Neural cell (in vitro differentiated cells): Measurements from ENCODE around the gene IQGAP2. TPM values are rescaled to one million over a fixed set of nuclear protein-coding genes. Genes with fewer than 3 reads are reported as not detected.

Experiments
- H2AFZ ChIP-seq: fragments of 200-600, 300-800 bp; sonication (generic), shearing (Covaris generic); 2 replicates; pipeline ENCODE4 v1.6.0; 2014; ENCODE audit warnings: low read depth, mild to moderate bottlenecking, antibody characterized with exemption, low read length, moderate library complexity
- H3F3A ChIP-seq: fragments of 200-600 bp; shearing (Covaris generic); 2 replicates; pipeline ENCODE4 v1.6.1; 2016; ENCODE audit warnings: mild to moderate bottlenecking, moderate library complexity, mixed read lengths, antibody characterized with exemption, low read length; ENCODE audit not compliant: insufficient read depth, poor library complexity, severe bottlenecking
- H3K27ac ChIP-seq: fragments of 200-600, 300-800 bp; sonication (generic), shearing (Covaris generic); 2 replicates; pipeline ENCODE4 v1.5.1; 2014; ENCODE audit warnings: mild to moderate bottlenecking, low read length, moderate library complexity
- H3K27me3 ChIP-seq: fragments of 300-800, 200-600 bp; sonication (generic), shearing (Covaris generic); 2 replicates; pipeline ENCODE4 v1.6.0; 2014; ENCODE audit warnings: mild to moderate bottlenecking, low read depth, low read length, moderate library complexity; ENCODE audit not compliant: insufficient read depth
- H3K36me3 ChIP-seq: fragments of 300-800, 200-600 bp; sonication (generic), shearing (Covaris generic); 2 replicates; pipeline ENCODE4 v1.5.1; 2014; ENCODE audit warnings: mild to moderate bottlenecking, antibody characterized with exemption, low read length, moderate library complexity; ENCODE audit not compliant: insufficient read depth
- H3K4me2 ChIP-seq: fragments of 300-800, 200-600 bp; sonication (generic), shearing (Covaris generic); 2 replicates; pipeline ENCODE4 v1.6.0; 2014; ENCODE audit warnings: mild to moderate bottlenecking, low read length
- H3K4me3 ChIP-seq: fragments of 300-800, 200-600 bp; sonication (generic), shearing (Covaris generic); 2 replicates; pipeline ENCODE4 v1.5.1; 2014; ENCODE audit warnings: mild to moderate bottlenecking, low read length, moderate library complexity
- H3K79me2 ChIP-seq: fragments of 200-600 bp; shearing (Covaris generic); replicated peaks from 2 replicates; pipeline ENCODE4 v1.6.0; 2014; ENCODE audit warnings: mild to moderate bottlenecking, low read length, moderate library complexity; ENCODE audit not compliant: insufficient read depth
- H3K9ac ChIP-seq: fragments of 300-800, 200-600 bp; sonication (generic), shearing (Covaris generic); 2 replicates; pipeline ENCODE4 v1.6.1; 2016; ENCODE audit warnings: mild to moderate bottlenecking, low read length, mixed read lengths
- H3K9me2 ChIP-seq: fragments of 200-600 bp; shearing (Covaris generic); 2 replicates; pipeline ENCODE4 v1.6.1; 2016; ENCODE audit warnings: mild to moderate bottlenecking, low read length, mixed read lengths; ENCODE audit not compliant: insufficient read depth
- H3K9me3 ChIP-seq: fragments of 200-600, 300-800 bp; sonication (generic), shearing (Covaris generic); 2 replicates; pipeline ENCODE4 v1.6.1; 2016; ENCODE audit warnings: mild to moderate bottlenecking, mixed run types, low read length, moderate library complexity, mixed read lengths
- H4K20me1 ChIP-seq: fragments of 200-600 bp; shearing (Covaris generic); 2 replicates; pipeline ENCODE4 v1.6.1; 2016; ENCODE audit warnings: mild to moderate bottlenecking, mixed run types; ENCODE audit not compliant: insufficient read depth
- EP300 ChIP-seq: fragments of 450-650 bp; conservative IDR thresholded peaks from 2 replicates; pipeline ENCODE4 v1.6.1; 2014; ENCODE audit warnings: antibody characterized with exemption, mild to moderate bottlenecking, moderate library complexity; ENCODE audit not compliant: poor library complexity, severe bottlenecking
- EZH2 ChIP-seq: fragments of 200-600, 300-800 bp; shearing (Covaris generic), sonication (generic); IDR thresholded peaks from 2 replicates; pipeline ENCODE4 v1.6.1; 2014; ENCODE audit warnings: antibody characterized with exemption, low read length, borderline replicate concordance, mild to moderate bottlenecking; ENCODE audit not compliant: insufficient read depth, poor library complexity, severe bottlenecking
- MXI1 ChIP-seq: fragments of 450-650 bp; conservative IDR thresholded peaks from 2 replicates; pipeline ENCODE4 v1.6.1; 2014; ENCODE audit warnings: antibody characterized with exemption, mild to moderate bottlenecking; ENCODE audit not compliant: poor library complexity, severe bottlenecking
- POLR2AphosphoS5 ChIP-seq: IDR thresholded peaks from 2 replicates; pipeline ENCODE4 v1.6.1; 2012
- RAD21 ChIP-seq: fragments of 450-650 bp; conservative IDR thresholded peaks from 2 replicates; pipeline ENCODE4 v1.6.1; 2014; ENCODE audit warnings: antibody characterized with exemption, mild to moderate bottlenecking, moderate library complexity
- SMC3 ChIP-seq: fragments of 450-650 bp; conservative IDR thresholded peaks from 2 replicates; pipeline ENCODE4 v1.6.1; 2014; ENCODE audit warnings: antibody characterized with exemption, mild to moderate bottlenecking, moderate library complexity; ENCODE audit not compliant: poor library complexity
- TAF1 ChIP-seq: IDR thresholded peaks from 2 replicates; pipeline ENCODE4 v1.6.1; 2012; ENCODE audit warnings: low read depth
- polyA plus RNA-seq: library from polyadenylated mRNA; depleted of rRNA; stranded (reverse); fragments of >200 nt; gene quantifications from 2 replicates; pipeline ENCODE4 v1.2.3, GENCODE V29; 2014
- TF ChIP-seq, protein P1 (sequence below): fragments of 450-650 bp; IDR thresholded peaks from 2 replicates; pipeline ENCODE4 v1.5.1; 2014; ENCODE audit warnings: antibody characterized with exemption, mild to moderate bottlenecking, moderate library complexity; ENCODE audit not compliant: poor library complexity, severe bottlenecking
- TF ChIP-seq, protein P2 (sequence below): IDR thresholded peaks from 2 replicates; pipeline ENCODE4 v1.6.1; 2012; ENCODE audit warnings: borderline replicate concordance

Gene IQGAP2
- polyA plus RNA-seq, 1 donor from 2014 or later: 5.2 TPM

DNA sequence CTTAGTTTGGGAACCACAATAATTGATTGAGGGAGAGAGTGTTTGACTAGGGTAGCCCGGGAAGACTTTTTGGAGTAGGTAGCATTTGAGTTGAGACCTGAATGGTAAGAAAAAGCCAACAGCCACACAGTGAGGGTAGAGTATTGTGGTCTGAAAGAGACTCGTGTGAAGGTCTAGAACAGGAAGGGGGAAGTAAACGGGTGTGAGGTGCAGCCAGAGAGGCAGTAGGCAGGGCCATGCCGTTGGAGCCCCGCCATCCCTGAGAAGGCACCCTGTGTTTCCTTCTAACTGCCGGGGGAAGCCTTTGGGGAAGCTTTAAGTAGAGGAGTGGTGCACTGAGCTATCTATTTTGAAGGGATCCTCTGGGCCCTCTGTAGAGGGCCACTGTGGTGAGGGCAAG lies 223.7 kb downstream of the IQGAP2 start:
- Histone ChIP-seq H3K9me2 (no peaks in the 10 kb centered on the region), H3K27ac (no peak overlapping the region)
- TF ChIP-seq TAF1 (no peak), POLR2AphosphoS5 (no peak), EZH2 (no peak), EP300 (no peak), SMC3 (no peak)
- TF ChIP-seq, protein P1, sequence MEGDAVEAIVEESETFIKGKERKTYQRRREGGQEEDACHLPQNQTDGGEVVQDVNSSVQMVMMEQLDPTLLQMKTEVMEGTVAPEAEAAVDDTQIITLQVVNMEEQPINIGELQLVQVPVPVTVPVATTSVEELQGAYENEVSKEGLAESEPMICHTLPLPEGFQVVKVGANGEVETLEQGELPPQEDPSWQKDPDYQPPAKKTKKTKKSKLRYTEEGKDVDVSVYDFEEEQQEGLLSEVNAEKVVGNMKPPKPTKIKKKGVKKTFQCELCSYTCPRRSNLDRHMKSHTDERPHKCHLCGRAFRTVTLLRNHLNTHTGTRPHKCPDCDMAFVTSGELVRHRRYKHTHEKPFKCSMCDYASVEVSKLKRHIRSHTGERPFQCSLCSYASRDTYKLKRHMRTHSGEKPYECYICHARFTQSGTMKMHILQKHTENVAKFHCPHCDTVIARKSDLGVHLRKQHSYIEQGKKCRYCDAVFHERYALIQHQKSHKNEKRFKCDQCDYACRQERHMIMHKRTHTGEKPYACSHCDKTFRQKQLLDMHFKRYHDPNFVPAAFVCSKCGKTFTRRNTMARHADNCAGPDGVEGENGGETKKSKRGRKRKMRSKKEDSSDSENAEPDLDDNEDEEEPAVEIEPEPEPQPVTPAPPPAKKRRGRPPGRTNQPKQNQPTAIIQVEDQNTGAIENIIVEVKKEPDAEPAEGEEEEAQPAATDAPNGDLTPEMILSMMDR: no peak

DNA sequence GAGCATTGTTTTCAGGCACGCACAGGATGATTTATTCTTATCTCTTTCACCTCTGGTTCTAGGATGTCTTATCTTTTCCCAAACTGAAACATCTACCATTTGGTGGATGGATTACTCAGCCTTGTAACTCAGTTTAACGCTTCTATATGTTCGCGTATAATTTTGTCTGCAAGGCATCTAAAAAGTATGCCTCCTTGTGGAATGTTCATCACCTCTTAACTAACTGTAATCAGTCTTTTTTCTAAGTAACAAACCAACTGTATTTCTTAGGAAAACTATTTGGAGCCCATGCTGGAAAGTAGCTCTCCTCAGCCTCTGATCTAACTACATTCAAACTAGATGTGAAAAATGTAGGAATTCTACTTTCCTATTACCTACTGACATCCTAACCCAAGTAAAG lies 231.6 kb downstream of the IQGAP2 start:
- Histone ChIP-seq H3K9ac (no peak overlapping the region), H3K36me3 (no peaks in the 10 kb centered on the region), H3K27me3 (no peaks in the 10 kb centered on the region), H3K9me2 (no peaks in the 10 kb centered on the region), H4K20me1 (no peaks in the 10 kb centered on the region), H3K9me3 (no peaks in the 10 kb centered on the region), H3K4me2 (no peak overlapping the region), H3F3A (no peaks in the 10 kb centered on the region), H2AFZ (no peak overlapping the region), H3K79me2 (no peaks in the 10 kb centered on the region), H3K27ac (no peak overlapping the region), H3K4me3 (no peak overlapping the region)
- TF ChIP-seq, protein P2, sequence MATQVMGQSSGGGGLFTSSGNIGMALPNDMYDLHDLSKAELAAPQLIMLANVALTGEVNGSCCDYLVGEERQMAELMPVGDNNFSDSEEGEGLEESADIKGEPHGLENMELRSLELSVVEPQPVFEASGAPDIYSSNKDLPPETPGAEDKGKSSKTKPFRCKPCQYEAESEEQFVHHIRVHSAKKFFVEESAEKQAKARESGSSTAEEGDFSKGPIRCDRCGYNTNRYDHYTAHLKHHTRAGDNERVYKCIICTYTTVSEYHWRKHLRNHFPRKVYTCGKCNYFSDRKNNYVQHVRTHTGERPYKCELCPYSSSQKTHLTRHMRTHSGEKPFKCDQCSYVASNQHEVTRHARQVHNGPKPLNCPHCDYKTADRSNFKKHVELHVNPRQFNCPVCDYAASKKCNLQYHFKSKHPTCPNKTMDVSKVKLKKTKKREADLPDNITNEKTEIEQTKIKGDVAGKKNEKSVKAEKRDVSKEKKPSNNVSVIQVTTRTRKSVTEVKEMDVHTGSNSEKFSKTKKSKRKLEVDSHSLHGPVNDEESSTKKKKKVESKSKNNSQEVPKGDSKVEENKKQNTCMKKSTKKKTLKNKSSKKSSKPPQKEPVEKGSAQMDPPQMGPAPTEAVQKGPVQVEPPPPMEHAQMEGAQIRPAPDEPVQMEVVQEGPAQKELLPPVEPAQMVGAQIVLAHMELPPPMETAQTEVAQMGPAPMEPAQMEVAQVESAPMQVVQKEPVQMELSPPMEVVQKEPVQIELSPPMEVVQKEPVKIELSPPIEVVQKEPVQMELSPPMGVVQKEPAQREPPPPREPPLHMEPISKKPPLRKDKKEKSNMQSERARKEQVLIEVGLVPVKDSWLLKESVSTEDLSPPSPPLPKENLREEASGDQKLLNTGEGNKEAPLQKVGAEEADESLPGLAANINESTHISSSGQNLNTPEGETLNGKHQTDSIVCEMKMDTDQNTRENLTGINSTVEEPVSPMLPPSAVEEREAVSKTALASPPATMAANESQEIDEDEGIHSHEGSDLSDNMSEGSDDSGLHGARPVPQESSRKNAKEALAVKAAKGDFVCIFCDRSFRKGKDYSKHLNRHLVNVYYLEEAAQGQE: no peak
- TF ChIP-seq POLR2AphosphoS5: no peak
- TF ChIP-seq MXI1: no peak
- TF ChIP-seq EP300: no peak
- TF ChIP-seq, protein P1: no peak
- no peak for TF ChIP-seq EZH2
- TF ChIP-seq SMC3: no peak
- no peak for TF ChIP-seq TAF1
- no peak for TF ChIP-seq RAD21

More for the DNA sequence above, 223.7 kb downstream of the IQGAP2 start:
- no peaks in the 10 kb centered on the region for H3K27me3 ChIP-seq
- H3K4me3 ChIP-seq: no peak overlapping the region
- H2AFZ ChIP-seq: no peak overlapping the region
- no peaks in the 10 kb centered on the region for H3K9me3 ChIP-seq
- H3F3A ChIP-seq: no peaks in the 10 kb centered on the region
- no peak overlapping the region for H3K4me2 ChIP-seq
- no peaks in the 10 kb centered on the region for H4K20me1 ChIP-seq
- no peak overlapping the region for H3K9ac ChIP-seq
- H3K36me3 ChIP-seq: no peaks in the 10 kb centered on the region
- H3K79me2 ChIP-seq: no peaks in the 10 kb centered on the region
